ENCODE measurements around the gene COPB2.

GRCh38 chr3:139332092-139332491 is 57.4 kb downstream of the COPB2 start:
- TF ChIP-seq CTCF (IDR thresholded peaks at IDR 0.05; ENCODE audit: poor library complexity), result no peak
- TF ChIP-seq EZH2 (IDR thresholded peaks at IDR 0.05; ENCODE audit: borderline replicate concordance), result no peak
- no peak for TF ChIP-seq EZH2phosphoT487 (IDR thresholded peaks at IDR 0.05; ENCODE audit: low read depth, severe bottlenecking, unreplicated experiment)

All from hepatocyte (in vitro differentiated cells).